Measurements from ENCODE around the gene SNAI1.

- no peak for TF ChIP-seq TSHZ2 (CRISPR knock-in tag; IDR thresholded peaks at IDR 0.05)
- TF ChIP-seq TOX (CRISPR knock-in tag; IDR thresholded peaks at IDR 0.05; ENCODE audit: borderline replicate concordance): no peak
- no peak for TF ChIP-seq RARB (CRISPR knock-in tag; IDR thresholded peaks at IDR 0.05)
- no peak for TF ChIP-seq ZFP30 (CRISPR knock-in tag; IDR thresholded peaks at IDR 0.05)
- no peak for TF ChIP-seq ZC3H10 (CRISPR knock-in tag; IDR thresholded peaks at IDR 0.05)
- no peak for TF ChIP-seq PPARA (CRISPR knock-in tag; IDR thresholded peaks at IDR 0.05; ENCODE audit: borderline replicate concordance)
- no peak for TF ChIP-seq SNAI2 (CRISPR knock-in tag; IDR thresholded peaks at IDR 0.05)
- TF ChIP-seq PATZ1 (CRISPR knock-in tag; IDR thresholded peaks at IDR 0.05; ENCODE audit: borderline replicate concordance): no peak
- TF ChIP-seq OSR1 (CRISPR knock-in tag; IDR thresholded peaks at IDR 0.05): no peak
These were observed 7.5 kb downstream of the SNAI1 start for GRCh38 chr20:49990271-49990720.
